Amniotic epithelial cell (primary cell): ENCODE data around the gene RASAL2.
"Not testable (repeated sequence)": the region's sequence is repeated elsewhere in the genome, so short reads cannot be mapped to it uniquely, and the experiment has no call there.

Source experiments
- DNase-seq: peaks from one replicate; pipeline ENCODE4 v3.0.0-alpha.2; 2010; ENCODE audit warnings: low read depth

RASAL2 gene

DNA sequence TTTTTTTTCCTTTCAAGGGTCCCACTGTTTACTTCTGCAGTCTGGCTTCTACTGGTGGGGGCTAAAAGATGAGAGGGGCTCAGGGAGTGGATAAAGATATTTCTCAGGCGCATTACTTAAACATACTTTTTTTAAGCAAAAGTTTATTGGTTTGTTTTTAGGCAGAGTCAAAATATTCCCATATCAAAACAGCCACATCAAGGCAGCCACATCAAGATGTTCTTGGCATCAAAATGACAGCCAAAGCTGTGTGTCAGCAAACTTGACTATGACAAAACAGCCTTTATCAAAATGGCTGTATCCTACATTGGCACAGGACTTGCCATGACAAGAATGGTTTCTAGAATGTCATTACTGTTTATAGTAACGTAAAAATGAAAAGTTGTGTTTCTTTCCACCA lies 22.1 kb upstream of the RASAL2 start:
- no peak for DNase-seq

DNA sequence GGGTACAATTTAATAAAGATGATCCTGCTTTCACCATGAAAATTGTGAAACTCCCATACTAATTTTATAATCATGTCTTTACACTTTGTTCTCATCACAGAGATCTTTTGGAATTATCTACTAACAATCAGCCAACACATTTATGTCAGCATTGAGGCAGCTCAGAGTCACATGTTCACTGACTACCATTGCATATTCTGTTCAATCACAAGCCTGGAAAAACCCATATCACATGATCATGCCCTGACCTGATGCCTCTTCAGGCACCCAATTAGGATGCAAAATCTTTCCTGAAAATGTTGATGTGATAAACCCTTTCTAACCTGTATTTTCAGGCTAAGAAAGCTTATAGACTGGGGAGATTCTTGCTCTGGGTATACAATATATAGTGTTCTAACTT lies 21.6 kb upstream of the RASAL2 start:
- no peak for DNase-seq

DNA sequence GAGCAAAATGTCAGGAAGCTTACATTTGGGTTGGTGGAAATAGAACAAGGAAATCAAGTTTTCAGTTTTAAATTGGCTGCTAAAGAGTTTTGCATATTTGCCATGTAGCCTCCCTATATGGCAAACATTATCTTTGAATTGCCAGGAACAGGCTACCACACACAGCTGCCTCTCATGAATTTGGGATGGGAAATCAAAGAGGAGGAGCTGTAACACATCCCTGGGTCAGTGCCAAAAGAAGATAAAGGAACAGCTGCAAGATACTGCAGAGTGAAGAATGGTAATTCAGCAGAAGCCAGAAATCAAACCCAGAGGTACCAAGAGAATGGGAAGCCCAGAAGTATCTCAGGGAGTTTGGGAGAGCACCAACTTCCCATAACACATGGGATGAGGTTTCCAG lies 18.6 kb upstream of the RASAL2 start:
- peak; percentile 44 for DNase-seq

DNA sequence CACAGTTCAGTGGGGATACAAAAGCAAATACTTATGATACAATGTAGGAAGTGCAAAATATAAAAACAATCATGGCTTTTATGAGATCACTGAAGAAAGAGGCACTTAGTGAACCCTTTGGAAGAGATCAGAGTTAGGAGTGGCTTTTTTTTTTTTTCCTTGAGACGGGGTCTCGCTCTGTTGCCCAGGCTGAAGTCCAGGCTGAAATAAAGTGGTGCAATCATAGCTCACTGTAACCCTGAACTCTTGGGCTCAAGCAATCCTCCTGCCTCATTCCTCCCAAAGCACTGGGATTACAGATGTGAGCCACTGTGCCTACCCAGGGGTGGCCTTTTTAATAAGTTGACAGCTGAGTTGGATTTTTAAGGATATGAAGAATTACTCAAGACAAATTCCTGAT lies 17.3 kb upstream of the RASAL2 start:
- DNase-seq: no peak

DNA sequence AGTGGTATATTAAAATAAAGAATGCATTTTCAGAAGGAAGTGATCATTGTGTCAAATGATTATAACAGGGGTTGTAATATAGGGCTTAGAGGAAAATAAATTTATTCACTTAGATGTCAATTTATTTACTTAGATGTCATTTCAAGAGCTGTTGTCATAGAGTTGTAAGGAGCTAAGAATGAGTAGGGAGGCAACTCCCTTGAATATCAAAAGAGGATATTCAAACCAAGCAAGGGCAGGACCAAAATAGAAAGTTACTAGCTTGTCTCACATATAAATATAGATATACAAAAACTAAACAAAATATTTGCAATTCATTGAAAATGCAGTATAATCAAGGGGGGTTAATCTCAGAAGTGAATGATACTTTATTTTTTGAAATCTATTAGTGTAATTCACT lies 16.0 kb upstream of the RASAL2 start:
- DNase-seq: no peak

DNA sequence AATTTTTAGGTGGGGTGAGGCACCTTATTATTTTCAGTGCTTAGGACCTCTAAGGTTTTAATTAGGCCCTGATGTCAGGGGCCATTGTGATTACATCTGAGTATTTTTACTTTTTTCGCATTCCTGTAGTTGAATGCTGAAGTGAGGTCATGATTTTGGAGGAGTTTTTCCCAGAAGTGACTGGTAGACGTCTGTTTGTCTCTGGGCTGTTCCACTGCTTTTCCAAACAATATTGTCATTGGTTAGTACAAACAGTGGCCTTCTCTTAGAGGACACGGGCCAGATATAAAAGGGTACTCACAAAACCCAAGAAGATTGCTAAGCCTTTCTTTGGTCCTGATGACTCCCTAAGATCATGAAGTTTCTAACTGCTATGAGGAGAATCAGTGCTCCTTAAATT lies 7.6 kb upstream of the RASAL2 start:
- no peak for DNase-seq

DNA sequence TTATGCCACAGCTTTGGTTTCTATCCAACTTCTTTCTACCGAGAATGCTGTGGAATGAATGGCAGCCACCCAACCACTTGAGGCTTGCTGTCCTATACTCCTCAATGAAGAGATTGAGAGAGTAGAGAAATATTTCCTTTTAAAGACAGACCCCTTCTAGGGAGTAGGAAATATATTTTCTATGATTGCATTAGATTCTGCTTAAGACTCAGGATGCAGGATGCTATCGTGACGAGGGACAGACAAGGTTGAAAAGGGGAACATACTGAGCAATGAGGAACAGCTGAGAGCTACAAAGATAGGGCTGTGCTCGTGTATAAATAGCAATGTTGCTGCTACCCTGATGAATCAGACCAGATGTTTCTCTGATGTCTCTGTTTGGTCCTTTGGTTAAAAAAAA lies 7.1 kb upstream of the RASAL2 start:
- peak; percentile 21 for DNase-seq

DNA sequence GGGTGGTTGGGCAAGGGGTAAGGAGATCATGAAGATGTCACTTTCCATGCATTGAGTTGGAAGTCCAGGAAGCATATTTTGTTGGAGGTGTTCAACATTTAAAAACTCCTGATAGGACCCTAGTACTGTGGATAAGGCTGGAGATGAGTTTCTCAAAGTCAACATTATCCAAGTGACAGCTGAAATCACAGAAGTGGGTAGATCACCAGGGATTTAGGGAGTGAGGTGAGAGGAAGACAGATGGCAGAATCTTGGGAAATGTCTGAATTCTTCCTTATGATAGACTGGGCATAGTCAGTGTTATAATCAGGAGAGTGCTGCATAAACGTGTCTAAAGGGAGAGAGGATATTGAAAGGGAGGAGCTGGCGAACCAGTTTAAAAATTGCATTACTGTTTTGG lies 5.3 kb upstream of the RASAL2 start:
- DNase-seq: no peak

DNA sequence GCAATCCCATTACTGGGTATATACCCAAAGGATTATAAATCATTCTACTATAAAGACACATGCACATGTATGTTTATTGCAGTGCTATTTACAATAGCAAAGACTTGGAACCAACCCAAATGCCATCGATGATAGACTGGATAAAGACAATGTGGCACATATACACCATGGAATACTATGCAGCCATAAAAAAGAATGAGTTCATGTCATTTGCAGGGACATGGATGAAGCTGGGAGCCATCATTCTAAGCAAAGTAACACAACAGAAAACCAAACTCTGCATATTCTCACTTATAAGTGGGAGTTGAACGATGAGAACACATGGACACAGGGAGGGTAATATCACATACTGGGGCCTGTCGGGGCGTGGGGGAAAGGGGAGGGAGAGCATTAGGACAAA lies 2.5 kb upstream of the RASAL2 start:
- DNase-seq: not testable (repeated sequence)

DNA sequence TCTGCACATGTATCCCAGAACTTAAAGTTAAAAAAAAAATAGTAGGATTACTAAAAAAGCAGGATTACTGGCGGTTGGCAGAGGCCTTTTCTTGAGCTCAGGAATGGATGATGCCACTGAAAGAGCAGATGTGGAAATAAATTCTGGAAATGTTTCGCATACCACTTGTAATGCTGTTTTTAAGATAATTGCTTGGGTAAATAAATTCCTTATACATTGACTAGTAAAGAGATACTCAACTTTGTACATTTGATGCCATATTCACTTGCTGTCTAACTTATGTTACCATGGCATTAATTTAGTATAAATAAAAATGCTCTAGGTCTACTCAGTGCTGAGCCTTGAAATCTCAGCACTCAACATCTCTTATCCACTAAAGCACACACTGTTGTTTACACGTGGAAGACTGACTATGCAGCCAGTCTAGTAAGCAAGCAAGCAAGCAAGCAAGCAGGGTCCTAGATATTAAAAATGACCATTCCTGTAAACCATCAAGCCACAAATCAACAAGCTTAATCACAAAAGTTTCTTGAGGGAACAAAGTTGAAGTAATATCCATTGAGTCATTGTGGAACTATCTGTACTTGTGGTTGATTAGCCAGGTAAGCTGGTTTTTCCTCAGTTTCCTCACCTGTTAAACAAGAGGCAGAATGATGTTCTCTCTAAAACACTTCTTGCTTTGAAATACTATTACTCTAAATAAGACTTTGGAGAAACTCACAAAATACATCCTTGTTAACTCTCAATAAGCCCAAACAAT lies 1.7 kb upstream of the RASAL2 start:
- peak; percentile 91 for DNase-seq

DNA sequence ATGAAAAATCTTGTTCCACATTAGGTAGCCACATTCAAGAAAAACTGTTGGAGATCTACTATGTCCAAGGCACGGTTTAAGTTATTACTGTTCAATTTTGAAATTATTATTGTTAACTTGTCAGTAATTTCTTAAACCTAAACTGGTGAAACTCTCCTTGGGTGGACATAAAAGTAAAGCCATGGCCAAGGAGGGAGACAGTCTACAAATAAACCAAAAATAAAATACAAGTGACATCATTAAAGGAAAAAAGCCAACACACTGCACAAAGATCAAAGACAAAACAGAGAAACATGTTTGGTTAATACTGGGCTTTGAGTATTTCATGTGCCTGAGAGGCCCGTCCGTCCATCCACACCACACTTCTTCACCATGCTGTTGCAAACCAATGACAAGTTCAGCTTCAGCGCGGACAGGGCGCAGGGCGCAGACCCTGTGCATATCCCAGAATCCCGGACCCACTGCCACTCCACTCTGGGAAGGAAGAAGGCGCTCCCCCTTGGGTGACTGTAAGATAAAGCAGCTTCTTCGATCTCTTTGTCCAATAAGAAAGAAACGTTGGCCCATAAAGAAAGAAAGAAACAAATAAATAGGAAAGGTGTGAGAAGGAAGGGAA lies 918 bp upstream of the RASAL2 start:
- DNase-seq: peak; percentile 33

DNA sequence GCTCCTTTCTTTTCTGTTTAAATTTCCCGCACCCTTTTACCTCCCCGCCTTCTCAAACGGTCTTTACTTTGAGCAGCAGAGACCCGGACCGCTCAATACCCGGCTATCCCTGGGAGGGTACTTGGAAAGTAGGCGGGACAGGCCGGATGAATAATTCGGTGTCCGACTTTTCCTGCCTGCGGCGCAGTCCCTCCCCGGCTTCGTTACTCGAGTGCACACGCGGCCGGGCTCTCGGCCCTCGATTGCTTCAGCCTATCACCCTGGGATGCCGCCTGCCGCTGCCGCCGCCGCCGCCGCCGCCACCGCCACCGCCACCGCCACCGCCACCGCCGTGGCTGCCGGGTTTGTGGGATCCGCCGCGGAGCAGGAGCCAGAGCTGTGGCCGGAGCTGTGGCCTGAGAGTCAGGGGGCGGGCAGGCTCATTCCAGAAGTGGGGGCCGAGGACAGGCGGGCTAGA lies 382 bp upstream of the RASAL2 start:
- DNase-seq: peak; percentile 96

DNA sequence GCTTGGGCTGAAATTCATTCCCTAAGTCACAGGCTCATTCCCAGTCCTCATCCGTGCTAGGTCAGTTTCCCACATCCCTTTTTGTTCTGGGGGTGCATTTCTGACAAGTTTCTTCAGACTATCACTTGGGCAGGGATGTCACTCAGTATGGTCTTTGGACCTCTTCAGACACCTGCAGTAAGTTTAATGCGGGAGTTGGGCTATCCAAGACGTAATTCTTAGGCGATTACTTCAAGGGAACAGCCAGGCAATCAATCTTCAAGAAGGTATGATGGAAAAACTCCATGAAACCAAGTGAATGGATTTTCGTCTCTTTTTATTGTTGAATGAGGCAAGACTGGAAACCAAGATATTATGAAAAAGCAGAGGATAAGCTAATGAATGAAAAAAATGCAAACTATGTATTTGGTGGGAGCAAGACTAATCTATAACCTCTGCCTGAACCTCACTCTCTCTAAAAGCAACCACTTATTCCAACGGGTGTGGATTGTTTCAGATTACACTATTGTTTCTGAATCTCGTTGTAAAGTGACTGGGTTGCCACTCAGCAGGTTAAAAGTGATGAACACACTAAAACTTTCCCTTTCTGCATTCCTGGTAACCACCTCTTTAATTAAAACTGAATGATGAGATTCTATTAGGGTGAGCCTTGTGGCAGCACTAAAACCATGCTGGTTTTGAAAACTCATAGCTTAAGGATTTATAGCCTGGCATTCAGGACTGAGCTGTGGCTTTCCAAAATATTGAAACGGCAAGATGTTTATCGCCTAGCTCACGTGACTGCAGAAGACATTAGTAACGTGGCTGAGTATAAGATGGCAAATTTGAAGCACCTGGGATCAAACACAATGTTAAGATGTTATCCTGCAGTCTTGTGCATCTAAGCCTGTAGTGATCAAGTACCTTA lies 1.1 kb downstream of the RASAL2 start:
- peak; percentile 78 for DNase-seq

DNA sequence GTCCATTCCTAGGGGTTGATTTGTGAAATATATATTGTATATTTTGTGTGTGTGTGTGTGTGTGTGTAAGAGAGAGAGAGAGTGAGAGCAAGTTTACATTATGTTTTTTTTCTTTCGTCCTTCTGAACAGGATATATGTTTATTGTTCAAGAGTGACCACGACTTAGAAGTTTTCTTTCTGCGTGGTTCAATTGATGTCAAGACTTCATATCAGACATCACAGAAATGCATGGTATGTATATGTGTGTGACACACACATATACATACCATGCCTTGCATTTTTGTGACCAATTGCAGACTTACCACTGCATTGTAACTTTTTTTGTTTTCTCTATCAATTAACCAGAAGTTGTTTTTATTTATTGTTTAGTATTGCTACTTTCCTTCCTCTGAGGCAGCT lies 2.5 kb downstream of the RASAL2 start:
- DNase-seq: no peak

DNA sequence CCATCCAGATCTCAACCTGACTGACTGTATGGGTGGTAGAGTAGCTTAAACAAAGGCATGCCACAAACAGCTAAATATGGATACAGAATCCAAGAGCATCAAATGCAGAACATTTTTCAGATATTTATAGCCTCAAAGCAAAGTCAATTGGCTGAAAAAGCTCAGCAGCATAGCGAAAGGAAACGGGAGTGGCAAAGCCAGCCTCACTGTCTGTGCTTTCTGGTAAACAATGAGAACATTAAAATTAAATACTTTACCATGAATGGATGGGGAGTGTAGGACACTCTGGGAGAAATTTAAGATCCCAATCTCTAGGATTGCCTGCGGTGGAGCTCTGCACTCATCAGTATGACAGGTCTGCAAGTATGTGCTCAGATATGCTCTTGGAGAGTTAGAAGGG lies 4.4 kb downstream of the RASAL2 start:
- DNase-seq: peak; percentile 64

DNA sequence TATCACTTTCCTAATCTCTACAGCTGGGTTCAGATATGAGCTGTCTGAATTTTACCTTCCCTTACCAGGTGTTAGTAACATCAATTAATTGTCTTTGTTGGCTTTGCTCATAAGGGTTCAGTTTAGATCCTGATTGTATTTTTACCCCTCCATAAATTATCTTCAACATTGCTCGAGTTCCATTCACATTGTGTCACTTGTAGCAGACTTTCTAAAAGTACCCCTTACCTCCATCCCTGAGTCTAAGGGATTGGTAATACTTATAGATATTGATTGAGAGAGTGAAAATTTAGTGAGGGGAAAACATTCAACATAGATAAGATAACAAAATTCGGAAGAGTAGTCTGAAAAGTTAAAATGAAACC lies 7.3 kb downstream of the RASAL2 start:
- DNase-seq: no peak

DNA sequence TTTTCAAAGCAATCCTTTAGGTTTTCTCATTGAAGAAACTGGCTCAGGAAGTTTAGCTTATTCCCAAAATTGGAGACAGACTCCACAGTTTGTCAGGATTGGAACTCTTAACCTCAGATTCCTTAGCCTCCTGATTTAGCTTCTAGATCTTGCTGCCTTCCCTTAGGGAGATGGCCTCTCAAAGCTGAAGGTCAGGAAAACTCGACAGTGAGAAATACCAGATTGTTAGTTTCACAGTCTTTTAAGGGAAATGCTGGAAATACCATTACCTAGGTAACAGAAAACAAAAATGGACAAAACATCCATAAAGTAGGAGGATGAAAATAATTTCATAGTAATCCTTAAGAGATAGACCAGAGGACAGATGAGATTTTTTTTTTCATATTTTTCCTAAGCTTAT lies 7.8 kb downstream of the RASAL2 start:
- DNase-seq: peak; percentile 75

DNA sequence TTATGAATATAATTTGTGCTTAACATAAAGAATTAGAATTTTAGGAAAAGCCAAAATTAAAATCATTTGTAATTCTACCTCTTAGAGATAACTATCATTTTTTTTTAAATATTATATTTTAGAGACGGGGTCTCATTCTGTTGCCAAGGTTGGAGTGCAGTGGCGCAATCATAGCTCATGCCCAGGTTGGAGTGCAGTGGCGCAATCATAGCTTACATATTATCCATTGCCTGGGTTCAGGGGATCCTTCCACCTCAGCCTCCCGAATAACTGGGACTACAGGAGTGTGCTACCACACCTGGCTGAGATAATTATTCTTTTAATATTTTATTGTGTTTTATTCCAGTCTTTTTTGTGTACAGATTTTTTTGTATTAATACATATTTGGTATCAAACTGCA lies 8.3 kb downstream of the RASAL2 start:
- no peak for DNase-seq

DNA sequence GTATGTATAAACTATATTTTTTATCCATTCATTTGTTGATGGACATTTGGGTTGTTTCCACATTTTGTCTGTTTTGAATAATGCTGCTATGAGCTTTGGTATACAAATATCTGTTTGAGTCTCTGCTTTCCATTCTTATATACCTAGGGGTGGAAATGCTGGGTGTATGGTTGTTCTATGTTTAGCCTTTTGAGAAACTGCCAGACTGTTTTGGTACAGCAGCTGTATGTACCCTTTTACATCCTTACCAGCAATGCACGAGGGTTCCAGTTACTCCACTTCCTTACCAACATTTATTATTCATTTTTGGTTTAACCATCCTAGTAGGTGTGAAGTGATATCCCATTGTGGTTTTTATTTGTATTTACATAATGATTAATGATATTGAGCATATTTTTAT lies 13.9 kb downstream of the RASAL2 start:
- DNase-seq: no peak

DNA sequence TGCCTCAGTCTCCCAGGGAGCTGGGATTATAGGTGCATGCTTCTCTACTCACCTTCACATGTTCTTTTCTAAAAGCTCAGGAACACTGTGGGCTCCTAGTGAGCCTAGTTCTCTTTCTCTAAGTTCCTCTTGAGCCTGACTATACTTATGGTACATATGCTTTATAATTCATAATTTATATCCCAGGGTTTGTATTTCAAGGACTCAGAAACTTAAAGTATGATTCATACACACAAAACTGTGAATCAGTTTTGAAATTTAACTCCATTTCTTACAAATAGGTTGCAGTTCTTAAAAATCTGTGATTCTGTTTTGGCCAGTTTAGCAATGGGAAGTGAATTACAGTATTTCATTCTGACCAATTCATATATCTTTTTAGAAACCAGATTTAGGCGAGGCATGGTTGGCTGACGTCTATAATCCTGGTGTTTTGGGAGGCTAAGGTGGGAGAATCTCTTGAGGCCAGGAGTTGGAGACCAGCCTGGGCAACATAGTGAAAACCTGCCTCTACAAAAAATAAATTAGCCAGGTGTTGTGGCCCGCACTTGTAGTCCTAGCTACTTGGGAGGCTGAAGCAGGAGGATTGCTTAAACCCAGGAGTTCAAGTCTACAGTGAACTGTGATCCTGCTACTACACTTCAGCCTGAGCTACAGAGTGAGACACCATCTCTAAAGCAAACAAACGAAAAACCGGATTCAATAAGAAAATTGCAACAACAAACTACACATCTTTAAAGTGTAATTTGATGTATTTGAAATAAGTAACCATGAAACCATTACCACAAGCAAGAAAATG lies 15.6 kb downstream of the RASAL2 start:
- DNase-seq: peak; percentile 29

DNA sequence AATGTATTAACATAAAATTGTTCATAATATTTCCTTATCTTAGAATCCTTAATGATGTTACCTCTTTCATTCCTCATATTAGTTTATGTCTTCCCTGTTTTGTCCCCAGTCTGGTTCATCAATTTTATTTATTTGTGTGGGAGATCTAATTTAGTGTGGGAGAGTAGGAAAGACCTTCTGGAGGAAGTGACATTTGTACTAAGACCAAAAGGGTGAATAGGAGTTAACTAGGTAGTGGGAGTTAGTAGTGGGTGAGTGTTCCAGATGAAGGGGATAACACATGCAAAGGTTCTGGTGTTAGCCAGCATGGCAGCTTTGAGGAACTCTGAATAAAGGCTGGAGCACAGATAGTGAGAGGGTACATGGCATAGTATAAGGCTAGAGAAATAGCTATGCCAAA lies 21.4 kb downstream of the RASAL2 start:
- no peak for DNase-seq

DNA sequence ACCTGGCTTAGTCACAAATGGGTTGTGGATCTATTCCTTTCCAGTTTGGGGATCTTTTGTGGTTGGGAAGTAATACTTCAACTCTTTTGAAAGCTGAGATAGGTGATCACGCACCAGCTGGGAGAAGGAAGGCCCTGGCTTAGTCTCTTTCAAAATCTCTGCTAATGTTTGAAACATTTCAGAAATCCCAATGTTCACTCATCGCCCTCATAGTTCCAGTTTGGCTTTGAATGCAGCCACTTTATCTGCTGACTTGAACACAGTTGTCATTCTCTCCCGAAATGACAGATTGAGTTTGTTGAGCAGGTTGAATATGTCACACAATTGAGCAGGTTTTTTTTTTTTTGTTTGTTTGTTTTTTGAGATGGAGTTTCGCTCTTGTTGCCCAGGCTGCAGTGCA lies 24.6 kb downstream of the RASAL2 start:
- DNase-seq: no peak
